HEK293 (cell line): Measurements from ENCODE around the gene SWI5.

Experiments
- HOXA7 ChIP-seq: sonication (generic); formaldehyde crosslinking; IDR thresholded peaks from 2 replicates; pipeline ENCODE4 v1.8.1; 2022; ENCODE audit warnings: missing genetic modification reagents, borderline replicate concordance
- MEIS1 ChIP-seq: sonication (generic); formaldehyde crosslinking; IDR thresholded peaks from 2 replicates; pipeline ENCODE4 v1.8.1; 2022; ENCODE audit warnings: missing genetic modification reagents, mild to moderate bottlenecking, borderline replicate concordance
- ZNF133 ChIP-seq: fragments of 450-650 bp; formaldehyde crosslinking; IDR thresholded peaks from 2 replicates; pipeline ENCODE4 v1.5.1; 2016; ENCODE audit warnings: missing biosample characterization, missing genetic modification characterization
- ZNF211 ChIP-seq: fragments of 450-650 bp; formaldehyde crosslinking; IDR thresholded peaks from 2 replicates; pipeline ENCODE4 v1.5.1; 2016; ENCODE audit warnings: low read depth, missing biosample characterization, missing genetic modification characterization
- ZNF274 ChIP-seq, 2 experiments: fragments of 200-500 bp in 1 of 2; fragments of 450-650 bp in 1 of 2; sonication (Bioruptor generic) in 1 of 2; formaldehyde crosslinking in 1 of 2; IDR thresholded peaks; 2 replicates each; pipeline versions ENCODE4 v1.5.1 to v1.6.1; 2014 to 2016; ENCODE audit warnings: borderline replicate concordance in 1 of 2, inconsistent platforms in 1 of 2, low read length in 1 of 2, missing biosample characterization in 1 of 2, missing genetic modification characterization in 1 of 2
- ZNF354C ChIP-seq: fragments of 450-650 bp; formaldehyde crosslinking; IDR thresholded peaks from 2 replicates; pipeline ENCODE4 v1.5.1; 2016; ENCODE audit warnings: missing biosample characterization, missing genetic modification characterization, low read depth, borderline replicate concordance
- ZNF843 ChIP-seq: fragments of 450-650 bp; formaldehyde crosslinking; IDR thresholded peaks from 2 replicates; pipeline ENCODE4 v1.5.1; 2016; ENCODE audit warnings: missing biosample characterization, missing genetic modification characterization
- TF ChIP-seq, protein P1 (sequence below): fragments of 450-650 bp; formaldehyde crosslinking; IDR thresholded peaks from 2 replicates; pipeline ENCODE4 v1.5.1; 2016; ENCODE audit warnings: missing biosample characterization, missing genetic modification characterization
- TF ChIP-seq, protein P2 (sequence below): fragments of 450-650 bp; formaldehyde crosslinking; IDR thresholded peaks from 2 replicates; pipeline ENCODE4 v1.5.1; 2016; ENCODE audit warnings: missing biosample characterization, missing genetic modification characterization
- TF ChIP-seq, protein P3 (sequence below): fragments of 450-650 bp; formaldehyde crosslinking; IDR thresholded peaks from 2 replicates; pipeline ENCODE4 v1.5.1; 2016; ENCODE audit warnings: missing biosample characterization, missing genetic modification characterization
- TF ChIP-seq, protein P4 (sequence below): fragments of 450-650 bp; formaldehyde crosslinking; IDR thresholded peaks from 2 replicates; pipeline ENCODE4 v1.5.1; 2016; ENCODE audit warnings: missing biosample characterization, missing genetic modification characterization

DNA sequence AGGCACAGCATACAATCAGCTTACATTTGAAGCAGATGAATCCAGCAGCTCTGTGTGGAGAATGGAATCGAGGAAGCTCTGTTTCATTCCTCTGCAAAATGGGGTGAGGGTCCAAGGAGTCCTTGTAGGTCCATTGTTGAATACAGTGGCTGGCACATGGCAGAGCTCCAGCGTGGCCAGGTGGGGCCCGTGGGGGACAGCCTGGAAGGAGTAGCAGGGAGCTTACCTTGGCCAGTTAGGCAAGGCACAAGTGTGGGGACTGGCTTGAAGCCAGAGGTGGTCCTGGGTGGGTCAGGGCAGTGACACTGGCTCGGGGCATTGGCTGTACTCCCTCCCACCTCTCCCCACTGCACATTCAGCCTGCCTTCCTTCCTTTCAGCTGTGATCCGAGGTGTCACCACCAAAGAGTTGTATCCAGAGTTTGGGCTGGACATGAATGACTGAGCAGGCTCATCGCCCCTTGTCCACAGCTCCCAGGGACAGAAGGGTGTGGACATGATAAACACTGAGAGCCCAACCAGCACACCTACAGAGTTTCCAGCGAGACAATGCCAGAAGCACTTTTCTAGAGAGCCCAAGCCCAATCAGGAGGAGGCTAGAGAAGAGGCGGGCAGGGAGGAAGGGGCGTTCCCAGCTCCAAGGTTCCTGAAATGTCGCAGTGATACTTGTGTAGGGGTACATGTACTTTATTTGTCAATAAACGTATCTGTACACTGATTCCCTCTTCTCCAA is 12.4 kb downstream of the SWI5 start:
- TF ChIP-seq, protein P1, sequence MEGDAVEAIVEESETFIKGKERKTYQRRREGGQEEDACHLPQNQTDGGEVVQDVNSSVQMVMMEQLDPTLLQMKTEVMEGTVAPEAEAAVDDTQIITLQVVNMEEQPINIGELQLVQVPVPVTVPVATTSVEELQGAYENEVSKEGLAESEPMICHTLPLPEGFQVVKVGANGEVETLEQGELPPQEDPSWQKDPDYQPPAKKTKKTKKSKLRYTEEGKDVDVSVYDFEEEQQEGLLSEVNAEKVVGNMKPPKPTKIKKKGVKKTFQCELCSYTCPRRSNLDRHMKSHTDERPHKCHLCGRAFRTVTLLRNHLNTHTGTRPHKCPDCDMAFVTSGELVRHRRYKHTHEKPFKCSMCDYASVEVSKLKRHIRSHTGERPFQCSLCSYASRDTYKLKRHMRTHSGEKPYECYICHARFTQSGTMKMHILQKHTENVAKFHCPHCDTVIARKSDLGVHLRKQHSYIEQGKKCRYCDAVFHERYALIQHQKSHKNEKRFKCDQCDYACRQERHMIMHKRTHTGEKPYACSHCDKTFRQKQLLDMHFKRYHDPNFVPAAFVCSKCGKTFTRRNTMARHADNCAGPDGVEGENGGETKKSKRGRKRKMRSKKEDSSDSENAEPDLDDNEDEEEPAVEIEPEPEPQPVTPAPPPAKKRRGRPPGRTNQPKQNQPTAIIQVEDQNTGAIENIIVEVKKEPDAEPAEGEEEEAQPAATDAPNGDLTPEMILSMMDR (tag by site-specific recombination): no peak
- TF ChIP-seq ZNF133 (tag by site-specific recombination) (no peak), HOXA7 (CRISPR knock-in tag) (no peak), ZNF274 (IDR thresholded peaks at IDR 0.05; ENCODE audit: low read length) (no peak), ZNF274 (tag by site-specific recombination; IDR thresholded peaks at IDR 0.05; ENCODE audit: borderline replicate concordance) (no peak), ZNF843 (tag by site-specific recombination) (no peak), ZNF354C (tag by site-specific recombination) (no peak), MEIS1 (CRISPR knock-in tag) (no peak), ZNF211 (tag by site-specific recombination) (no peak)
- TF ChIP-seq, protein P2, sequence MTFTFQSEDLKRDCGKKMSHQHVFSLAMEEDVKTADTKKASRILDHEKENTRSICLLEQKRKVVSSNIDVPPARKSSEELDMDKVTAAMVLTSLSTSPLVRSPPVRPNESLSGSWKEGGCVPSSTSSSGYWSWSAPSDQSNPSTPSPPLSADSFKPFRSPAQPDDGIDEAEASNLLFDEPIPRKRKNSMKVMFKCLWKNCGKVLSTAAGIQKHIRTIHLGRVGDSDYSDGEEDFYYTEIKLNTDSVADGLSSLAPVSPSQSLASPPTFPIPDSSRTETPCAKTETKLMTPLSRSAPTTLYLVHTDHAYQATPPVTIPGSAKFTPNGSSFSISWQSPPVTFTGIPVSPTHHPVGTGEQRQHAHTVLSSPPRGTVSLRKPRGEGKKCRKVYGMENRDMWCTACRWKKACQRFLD (tag by site-specific recombination): no peak
- TF ChIP-seq, protein P3, sequence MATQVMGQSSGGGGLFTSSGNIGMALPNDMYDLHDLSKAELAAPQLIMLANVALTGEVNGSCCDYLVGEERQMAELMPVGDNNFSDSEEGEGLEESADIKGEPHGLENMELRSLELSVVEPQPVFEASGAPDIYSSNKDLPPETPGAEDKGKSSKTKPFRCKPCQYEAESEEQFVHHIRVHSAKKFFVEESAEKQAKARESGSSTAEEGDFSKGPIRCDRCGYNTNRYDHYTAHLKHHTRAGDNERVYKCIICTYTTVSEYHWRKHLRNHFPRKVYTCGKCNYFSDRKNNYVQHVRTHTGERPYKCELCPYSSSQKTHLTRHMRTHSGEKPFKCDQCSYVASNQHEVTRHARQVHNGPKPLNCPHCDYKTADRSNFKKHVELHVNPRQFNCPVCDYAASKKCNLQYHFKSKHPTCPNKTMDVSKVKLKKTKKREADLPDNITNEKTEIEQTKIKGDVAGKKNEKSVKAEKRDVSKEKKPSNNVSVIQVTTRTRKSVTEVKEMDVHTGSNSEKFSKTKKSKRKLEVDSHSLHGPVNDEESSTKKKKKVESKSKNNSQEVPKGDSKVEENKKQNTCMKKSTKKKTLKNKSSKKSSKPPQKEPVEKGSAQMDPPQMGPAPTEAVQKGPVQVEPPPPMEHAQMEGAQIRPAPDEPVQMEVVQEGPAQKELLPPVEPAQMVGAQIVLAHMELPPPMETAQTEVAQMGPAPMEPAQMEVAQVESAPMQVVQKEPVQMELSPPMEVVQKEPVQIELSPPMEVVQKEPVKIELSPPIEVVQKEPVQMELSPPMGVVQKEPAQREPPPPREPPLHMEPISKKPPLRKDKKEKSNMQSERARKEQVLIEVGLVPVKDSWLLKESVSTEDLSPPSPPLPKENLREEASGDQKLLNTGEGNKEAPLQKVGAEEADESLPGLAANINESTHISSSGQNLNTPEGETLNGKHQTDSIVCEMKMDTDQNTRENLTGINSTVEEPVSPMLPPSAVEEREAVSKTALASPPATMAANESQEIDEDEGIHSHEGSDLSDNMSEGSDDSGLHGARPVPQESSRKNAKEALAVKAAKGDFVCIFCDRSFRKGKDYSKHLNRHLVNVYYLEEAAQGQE (tag by site-specific recombination): no peak
- TF ChIP-seq, protein P4, sequence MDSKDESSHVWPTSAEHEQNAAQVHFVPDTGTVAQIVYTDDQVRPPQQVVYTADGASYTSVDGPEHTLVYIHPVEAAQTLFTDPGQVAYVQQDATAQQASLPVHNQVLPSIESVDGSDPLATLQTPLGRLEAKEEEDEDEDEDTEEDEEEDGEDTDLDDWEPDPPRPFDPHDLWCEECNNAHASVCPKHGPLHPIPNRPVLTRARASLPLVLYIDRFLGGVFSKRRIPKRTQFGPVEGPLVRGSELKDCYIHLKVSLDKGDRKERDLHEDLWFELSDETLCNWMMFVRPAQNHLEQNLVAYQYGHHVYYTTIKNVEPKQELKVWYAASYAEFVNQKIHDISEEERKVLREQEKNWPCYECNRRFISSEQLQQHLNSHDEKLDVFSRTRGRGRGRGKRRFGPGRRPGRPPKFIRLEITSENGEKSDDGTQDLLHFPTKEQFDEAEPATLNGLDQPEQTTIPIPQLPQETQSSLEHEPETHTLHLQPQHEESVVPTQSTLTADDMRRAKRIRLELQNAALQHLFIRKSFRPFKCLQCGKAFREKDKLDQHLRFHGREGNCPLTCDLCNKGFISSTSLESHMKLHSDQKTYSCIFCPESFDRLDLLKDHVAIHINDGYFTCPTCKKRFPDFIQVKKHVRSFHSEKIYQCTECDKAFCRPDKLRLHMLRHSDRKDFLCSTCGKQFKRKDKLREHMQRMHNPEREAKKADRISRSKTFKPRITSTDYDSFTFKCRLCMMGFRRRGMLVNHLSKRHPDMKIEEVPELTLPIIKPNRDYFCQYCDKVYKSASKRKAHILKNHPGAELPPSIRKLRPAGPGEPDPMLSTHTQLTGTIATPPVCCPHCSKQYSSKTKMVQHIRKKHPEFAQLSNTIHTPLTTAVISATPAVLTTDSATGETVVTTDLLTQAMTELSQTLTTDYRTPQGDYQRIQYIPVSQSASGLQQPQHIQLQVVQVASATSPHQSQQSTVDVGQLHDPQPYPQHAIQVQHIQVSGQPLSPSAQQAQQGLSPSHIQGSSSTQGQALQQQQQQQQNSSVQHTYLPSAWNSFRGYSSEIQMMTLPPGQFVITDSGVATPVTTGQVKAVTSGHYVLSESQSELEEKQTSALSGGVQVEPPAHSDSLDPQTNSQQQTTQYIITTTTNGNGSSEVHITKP (tag by site-specific recombination): no peak
